ENCODE data around the gene PLEKHG4B. TPM values are rescaled to one million over a fixed set of nuclear protein-coding genes. Genes with fewer than 3 reads are reported as not detected.

Gene PLEKHG4B
- polyA plus RNA-seq, 4 donors, result 8.2 to 17.1 (median 9.5) TPM

DNA sequence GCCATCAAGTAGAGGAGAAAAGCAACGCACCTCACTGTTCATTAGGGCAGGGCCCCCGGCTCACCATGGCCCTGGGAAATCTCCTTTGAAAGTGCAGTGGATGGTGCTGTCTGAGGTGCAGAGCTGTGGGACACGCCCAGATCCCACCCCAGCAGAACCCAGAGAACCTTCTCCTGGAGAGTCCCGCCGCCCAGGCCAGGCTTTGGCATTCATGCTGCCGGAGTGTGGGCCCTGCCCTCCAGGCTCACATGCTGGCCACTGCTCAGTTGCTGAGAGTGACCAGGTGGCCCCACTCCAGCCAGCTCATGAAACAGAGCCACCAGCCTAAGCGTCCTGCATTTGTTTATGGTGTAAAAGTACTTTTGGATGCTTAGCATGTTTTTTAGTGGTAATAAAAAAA is 75.5 kb downstream of the PLEKHG4B start:
- no peak for DNase-seq (ENCODE audit: low read depth in 4 of 4, low spot score in 3 of 4)

DNA sequence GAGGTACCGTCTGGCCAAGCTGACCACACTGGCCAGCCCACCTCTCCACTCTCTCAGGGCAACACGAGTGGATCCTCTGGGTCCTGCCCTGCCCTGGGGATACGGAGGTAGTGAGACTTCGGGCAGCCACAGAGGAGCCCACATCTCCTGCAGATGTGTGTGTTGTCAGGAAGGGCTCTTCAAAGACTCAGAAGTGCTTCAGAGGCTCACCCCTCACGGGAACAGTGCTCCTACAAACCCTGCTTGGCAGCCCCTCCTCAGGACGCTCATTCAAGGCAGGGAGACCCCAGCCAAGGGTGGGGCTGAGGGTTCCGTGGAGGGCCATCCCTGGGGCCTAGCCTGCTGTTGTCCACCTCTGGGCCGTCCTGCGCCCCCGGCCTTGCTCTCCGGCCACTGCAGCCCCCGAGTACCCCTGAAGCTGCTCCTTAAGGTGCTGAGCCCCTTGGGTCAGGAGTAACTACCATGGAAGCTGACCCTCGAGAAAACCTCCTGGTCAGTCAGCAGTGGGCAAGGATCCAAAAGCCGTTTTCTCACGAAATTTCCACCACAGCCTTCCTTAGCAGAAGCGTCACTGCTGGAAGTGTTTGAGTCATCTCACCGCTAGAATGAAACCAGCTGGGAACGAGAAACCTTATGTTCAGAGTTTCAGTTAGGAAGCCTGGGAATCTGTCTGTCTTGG is 76.2 kb downstream of the PLEKHG4B start:
- no peak for DNase-seq (ENCODE audit: low read depth in 4 of 4, low spot score in 3 of 4)

DNA sequence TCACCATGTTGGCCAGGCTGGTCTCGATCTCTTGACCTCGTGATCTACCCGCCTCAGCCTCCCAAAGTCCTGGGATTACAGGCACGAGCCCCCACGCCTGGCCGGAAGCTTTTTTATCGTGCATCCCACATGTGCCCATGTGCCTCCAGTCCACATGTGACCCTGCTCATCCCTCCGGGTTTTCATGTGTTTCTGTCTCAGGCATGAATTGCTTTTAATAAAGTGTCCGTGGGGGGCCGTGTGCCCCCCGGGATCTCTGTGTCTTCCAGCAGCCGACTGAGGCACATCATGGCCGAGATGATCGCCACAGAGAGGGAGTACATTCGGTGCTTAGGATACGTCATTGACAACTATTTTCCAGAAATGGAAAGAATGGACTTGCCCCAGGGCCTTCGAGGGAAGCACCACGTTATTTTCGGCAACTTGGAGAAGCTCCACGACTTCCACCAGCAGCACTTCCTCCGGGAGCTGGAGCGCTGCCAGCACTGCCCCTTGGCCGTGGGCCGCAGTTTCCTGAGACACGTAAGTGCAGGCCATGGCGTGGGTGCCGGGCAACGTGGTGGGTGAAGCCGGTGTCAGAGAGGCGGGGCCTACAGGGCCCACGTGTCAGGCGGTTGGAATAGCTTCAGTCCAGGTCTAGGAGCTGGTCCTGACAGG is 77.2 kb downstream of the PLEKHG4B start:
- DNase-seq (ENCODE audit: low read depth in 4 of 4, low spot score in 3 of 4), result no peak

DNA sequence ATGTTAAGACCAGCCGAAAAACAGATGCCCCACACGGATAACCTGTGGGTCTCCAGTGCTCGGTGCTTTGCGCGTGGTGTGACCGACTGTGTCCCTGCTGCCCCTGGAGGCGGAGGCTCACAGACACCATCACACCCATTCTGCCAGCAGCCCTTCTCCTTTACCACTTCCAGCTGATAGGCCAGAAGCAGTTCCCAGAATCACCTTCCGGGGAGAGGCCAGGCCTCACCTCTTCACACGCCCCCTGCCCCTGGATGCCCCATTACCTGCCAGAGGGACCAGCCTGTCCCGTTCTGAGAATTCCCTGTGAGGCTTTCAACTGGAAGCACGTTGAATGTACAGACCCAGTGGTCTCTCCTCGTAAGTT is 77.7 kb downstream of the PLEKHG4B start:
- no peak for DNase-seq (ENCODE audit: low read depth in 4 of 4, low spot score in 3 of 4)

DNA sequence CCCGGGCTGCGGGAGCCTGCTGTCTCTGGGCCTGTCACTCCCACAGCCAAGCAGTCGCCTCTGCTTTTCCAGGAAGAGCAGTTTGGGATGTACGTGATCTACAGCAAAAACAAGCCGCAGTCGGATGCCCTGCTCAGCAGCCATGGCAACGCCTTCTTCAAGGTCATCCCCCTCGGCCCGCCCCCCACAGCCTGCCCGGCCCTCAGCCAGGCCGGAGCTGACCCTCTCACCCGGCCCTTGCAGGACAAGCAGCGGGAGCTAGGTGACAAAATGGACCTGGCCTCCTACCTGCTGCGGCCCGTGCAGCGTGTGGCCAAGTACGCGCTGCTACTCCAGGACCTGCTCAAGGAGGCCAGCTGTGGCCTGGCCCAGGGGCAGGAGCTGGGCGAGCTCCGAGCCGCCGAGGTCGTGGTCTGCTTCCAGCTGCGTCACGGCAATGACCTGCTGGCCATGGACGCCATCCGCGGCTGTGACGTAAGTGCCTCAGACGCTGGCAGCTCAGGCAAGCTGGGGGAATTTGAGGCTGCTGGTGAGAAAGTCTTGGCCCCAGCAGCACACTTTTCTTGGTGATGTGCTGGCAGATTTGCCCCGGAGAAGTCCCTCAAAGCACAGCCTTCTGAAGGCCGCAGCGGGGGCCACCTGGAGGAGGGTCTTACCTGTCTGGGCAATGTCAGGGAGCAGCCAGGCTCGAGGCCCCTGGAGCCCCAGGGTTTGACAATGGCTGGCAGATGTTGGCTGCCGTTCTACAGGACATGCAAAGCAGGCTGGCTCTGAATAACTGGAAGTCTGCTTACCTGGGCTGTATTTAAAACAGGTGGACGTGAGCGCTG is 79.2 kb downstream of the PLEKHG4B start:
- no peak for DNase-seq (ENCODE audit: low read depth in 4 of 4, low spot score in 3 of 4)

DNA sequence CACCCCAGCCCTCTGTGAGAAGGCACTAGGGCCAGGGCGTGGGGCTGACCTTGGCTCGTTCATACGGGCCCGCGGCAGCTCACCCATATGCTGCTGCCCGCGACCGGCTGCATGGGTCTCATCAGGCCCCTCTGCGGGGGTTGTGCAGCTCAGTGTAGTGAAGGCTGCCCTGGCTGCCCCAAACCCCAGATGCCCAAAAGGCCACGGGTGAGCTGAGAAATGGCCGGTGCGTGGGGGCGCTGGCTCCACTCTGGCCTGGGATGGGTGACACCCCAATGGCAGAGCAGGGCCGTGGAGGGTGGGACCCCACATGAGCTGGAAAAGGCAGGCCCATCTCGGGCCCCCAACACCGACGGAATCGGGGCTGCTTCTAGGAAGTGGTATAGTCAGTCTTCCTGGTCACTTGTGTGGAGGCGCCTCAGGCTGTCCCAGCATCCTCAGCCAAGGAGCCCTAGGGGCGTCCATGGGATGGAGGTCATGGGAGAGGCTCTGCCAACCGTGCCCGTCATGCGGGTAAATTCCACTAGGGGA is 79.9 kb downstream of the PLEKHG4B start:
- no peak for DNase-seq (ENCODE audit: low read depth in 4 of 4, low spot score in 3 of 4)

DNA sequence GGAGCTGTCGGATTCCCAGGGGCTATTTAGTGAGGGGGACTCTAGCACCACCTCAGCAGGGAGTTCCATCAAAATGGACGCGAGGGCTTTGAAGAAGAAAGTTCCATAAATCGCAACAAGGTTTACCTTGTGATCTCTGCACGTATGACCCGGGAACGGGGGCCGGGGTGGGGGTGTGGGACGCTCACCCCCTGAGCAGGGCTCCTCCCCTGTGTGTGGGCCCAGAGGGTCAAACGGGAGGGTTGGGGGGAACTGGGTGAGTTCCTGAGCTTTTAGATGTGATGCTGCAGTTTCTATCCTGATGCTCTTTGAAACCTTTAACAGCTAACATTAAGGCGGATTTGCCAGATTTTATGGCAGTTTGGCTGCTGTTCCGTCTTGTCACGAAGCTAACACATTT is 80.5 kb downstream of the PLEKHG4B start:
- DNase-seq (ENCODE audit: low read depth in 4 of 4, low spot score in 3 of 4), result no peak

DNA sequence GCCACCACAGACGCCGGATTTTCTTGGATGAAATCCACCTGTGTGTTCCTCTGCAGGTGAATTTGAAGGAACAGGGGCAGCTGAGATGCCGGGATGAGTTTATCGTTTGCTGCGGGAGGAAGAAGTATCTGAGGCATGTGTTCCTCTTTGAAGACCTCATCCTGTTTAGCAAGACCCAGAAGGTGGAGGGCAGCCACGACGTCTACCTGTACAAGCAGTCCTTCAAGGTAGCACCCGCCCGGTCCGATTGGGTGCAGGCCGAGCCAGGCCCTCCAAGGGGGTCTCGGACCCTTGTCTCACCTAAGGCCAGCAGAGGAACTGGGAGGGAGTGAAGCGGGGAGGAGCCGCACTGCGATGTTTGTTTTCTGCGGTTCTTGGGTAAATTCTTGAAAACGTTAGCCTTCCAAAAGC is 80.9 kb downstream of the PLEKHG4B start:
- DNase-seq (ENCODE audit: low read depth in 4 of 4, low spot score in 3 of 4), result no peak

DNA sequence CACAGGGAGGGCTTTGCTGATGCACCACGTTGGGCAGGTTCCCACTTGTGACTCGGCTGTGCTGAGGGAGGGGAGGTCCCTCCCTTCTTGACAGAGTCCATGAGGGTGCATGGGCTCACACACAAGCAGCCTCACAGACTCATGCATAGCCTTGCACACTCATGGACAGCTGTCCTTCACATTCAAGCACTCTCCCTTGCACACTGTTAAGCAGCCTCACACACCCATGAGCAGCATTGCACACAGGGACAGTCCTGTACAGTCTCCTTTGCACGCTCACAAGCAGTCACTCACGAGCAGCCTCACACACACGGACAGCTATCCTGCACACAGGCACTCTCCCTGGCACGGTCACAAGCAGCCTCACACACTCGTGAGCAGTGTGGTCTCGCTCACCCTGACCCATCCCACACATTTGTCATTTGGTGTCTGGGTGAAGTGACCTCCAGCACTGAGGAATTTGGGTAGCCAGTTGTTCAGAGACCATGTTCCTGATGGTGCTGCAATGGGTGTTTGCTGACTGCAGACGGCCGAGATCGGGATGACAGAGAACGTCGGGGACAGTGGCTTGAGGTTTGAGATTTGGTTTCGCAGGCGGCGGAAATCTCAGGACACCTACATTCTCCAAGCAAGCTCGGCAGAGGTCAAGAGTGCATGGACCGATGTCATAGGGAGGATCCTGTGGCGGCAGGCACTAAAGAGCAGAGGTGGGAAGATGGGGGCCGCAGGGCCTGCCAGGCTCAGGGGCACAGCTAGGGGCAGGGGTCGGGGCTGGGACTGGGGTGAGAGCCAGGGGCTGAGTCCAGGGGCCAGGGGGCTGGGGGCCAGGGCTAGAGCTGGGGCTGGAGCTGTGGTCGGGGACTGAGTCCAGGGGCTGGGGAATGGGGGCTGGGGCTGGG is 81.7 kb downstream of the PLEKHG4B start:
- no peak for DNase-seq (ENCODE audit: low read depth in 4 of 4, low spot score in 3 of 4)

DNA sequence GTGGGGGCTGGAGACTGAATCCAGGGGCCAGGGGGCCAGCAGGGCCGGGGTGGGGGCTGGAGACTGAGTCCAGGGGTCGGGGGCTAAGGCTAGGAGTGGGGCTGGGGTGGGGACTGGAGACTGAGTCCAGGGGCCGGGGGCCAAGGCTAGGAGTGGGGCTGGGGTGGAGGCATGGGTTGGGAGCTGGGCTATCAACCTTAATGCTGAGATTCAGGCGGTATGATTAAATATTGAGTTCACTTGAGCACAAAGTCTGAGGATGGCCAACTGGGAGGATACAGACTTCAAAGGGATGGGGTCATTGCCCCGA is 82.3 kb downstream of the PLEKHG4B start:
- DNase-seq (ENCODE audit: low read depth in 4 of 4, low spot score in 3 of 4), result no peak

DNA sequence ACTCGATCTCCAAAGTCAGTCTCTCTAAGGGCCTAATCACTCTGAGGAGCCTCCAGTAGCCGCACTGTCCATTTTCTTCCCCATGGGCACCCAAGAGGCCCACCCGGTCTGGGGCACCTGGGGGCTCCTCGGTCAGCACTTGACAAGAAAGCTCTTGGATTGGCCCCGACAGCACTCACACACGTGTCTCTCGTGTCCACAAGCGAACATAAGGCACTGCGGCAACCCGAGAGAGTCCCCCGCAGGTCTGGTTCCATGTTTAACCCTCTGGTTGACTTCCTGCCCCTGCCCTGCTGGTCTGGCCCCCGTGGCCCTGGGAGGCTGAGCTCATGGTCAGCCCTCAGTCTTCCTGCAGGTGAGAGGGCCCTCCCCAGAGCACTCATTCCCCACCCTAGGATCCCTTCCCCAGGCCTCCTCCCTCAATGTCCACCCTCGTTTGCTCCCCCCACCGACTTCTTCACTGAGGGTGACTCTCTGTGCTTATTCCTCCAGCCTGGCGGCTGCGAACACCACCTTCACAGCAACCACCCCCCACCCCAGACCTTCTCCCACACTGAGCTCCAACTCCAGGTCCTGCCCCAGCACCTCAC is 83.0 kb downstream of the PLEKHG4B start:
- no peak for DNase-seq (ENCODE audit: low read depth in 4 of 4, low spot score in 3 of 4)

DNA sequence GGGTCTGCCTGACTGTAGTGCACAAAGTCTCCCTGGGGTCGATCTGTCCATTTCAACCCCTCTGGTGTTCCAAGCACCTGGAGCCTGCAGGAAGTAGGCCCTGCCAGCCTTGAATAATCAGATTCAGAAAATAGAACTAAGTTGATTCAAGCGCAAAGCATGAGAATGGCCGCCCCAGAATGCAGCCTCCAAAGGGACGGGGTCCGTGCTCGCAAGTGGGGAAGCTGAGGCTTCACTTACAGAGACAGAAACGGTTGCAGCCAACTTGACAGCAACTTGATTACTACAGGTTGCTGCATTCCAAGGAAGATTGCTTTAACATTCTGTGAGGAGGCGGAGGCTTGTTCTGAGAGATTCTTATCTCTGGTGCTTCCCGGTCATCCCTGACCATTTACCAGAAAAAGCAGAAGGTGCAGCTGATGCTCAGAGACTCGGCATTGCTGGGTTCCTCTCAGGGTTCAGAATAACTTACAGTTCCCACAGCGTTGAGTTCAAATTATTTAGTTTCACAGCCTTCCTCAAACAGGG is 84.4 kb downstream of the PLEKHG4B start:
- no peak for DNase-seq (ENCODE audit: low read depth in 4 of 4, low spot score in 3 of 4)

DNA sequence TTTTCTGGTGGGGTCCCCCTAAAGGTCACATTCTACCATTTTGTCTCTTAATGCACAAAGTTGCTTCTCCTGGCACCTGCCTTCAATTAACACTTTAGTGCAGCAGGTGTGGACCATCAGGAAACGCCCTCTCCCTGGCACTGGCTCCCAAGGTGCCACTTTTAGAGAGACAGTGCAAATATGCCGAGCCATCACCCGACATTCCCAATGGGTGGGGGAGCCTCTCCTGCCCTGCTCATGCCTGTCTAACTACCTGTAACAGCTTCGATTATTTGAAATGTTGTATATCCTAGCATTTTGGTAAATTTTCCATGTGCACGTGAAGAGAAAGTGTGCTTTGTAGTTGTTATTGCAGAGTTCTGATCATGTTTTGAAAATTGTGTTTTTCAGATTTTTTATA is 86.1 kb downstream of the PLEKHG4B start:
- DNase-seq (ENCODE audit: low read depth in 4 of 4, low spot score in 3 of 4), result no peak

DNA sequence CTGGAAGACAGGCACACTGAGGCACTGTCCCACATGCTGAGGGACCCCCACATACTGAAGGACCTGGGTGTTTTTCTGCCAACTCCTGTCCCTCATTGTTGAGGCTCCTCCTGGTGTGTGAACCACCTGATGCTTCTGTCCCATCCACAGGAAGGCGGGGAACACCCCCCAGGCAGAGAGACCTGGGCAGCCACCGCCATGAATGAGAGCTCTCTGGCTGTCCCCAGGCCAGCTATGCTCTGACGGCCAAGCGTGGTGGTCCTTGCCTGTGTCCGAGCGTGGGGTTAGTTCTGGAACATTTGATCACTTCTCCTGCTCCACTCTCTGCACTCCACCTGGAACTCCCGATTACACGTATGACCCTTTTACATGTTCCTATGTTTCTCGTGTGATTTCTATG is 87.4 kb downstream of the PLEKHG4B start:
- DNase-seq (ENCODE audit: low read depth in 4 of 4, low spot score in 3 of 4), result no peak

DNA sequence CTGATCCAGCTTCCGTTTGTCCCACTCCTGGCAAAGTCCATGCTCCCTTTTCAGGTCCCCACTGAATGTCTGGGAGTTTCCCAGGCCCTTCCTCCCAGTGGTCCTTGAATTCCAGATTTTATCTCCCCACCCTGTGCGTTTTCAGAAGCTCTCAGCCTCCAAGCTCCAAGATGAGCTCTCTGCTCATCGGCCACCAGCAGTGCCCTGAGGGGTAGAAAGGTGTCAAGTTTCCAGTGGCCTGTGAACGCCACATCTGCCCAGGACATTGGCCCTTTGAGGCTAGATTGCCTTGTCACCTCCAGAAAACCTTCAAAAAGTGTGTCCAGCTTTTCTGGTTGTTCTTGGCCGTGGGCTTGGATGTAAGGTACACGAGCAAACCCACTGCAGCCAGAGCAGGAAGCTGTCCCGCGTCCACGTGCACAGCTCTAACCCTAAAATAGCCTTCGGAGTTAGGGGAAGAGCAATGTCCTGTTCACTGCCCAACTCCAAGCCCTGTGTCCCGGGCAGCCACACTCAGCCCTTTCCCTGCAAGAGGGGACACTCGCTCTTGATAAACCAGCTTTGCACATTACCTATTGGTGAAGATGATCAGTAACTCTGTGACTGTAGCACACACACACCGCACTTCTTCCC is 88.4 kb downstream of the PLEKHG4B start:
- DNase-seq (ENCODE audit: low read depth in 4 of 4, low spot score in 3 of 4), result no peak

DNA sequence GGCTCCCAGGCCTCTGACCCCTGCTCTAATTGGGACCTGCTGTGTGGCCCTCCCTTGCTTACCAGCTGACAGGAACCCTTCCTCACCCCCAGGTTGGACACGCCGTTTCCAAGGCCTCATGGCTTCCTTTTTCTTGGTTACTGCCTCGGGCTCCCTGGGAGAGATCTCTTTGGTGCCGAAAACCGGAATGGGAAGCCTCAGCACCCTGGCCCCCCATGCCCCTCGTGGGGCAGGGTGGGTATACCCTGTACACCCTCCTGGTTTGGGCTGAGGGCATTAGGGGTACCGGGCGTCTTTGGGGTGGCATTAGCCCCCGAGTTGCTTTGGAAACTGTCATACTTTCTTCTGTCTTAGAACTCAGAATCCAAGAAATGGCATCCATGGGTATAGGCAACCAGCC is 89.2 kb downstream of the PLEKHG4B start:
- no peak for DNase-seq (ENCODE audit: low read depth in 4 of 4, low spot score in 3 of 4)

DNA sequence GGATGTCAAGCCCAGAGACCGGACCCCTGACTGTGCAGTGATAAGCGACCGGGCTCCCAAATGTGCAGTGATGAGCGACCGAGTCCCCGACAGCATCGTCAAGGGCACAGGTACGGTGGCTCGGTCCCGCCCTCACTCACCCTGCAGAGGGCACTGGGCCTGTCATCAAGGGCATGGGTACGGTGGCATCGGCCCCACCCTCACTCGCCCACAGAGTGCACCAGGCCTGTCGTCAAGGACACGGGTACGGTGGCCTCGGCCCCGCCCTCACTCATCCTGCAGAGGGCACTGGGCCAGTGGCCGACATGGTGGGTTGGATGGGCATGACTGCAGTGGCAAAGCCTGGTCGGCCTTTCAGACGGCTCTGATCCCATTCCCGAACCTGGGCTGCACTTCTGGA is 89.6 kb downstream of the PLEKHG4B start:
- DNase-seq (ENCODE audit: low read depth in 4 of 4, low spot score in 3 of 4), result no peak

DNA sequence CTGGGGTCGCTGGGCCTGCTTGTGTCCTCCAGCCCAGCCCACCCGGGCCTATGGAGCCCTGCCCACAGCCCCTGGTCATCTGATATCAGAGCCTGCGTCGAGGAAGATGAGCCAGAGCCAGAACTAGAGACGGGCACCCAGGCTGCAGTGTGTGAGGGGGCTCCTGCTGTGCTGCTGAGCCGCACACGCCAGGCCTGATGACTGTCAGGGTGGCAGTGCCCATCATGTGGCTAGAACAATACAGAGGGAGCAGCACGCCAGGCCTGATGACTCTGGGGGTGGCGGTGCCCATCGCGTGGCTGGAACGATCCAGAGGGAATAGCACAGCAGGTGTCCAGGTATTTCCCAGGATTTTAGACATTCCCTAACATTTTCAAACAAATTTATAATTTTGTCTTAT is 90.2 kb downstream of the PLEKHG4B start:
- DNase-seq (ENCODE audit: low read depth in 4 of 4, low spot score in 3 of 4), result no peak

DNA sequence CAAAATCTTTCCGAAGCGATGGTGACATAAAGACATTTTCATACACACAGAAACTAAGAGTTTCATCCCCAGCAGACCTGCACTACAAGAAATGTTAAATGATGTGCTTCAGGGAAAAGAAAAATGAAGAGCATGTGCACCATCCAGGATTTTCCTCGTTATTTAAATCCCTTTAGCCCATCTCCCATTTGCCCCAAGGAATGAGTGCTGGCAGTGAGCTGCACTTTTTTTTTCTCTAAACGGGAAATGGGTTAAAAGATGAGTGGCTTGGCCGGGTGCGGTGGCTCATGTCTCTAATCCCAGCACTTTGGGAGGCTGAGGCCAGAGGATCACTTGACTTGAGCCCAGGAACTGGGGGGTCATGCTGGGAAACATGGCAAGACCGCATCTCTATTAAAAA is 92.5 kb downstream of the PLEKHG4B start:
- DNase-seq (ENCODE audit: low read depth in 4 of 4, low spot score in 3 of 4), result no peak

All from left renal pelvis (tissue), 4 donors.